Cardiac fibroblast (primary cell): ENCODE results near the gene PHTF2.
"Not testable (repeated sequence)": the region's sequence is repeated elsewhere in the genome, so short reads cannot be mapped to it uniquely, and the experiment has no call there.

Experiments
- DNase-seq, 2 donors: peaks; one replicate each; pipeline versions ENCODE4 v3.0.0 to v3.0.0-alpha.2; 2010; ENCODE audit warnings: low read depth in 2 of 2
- H3K4me3 ChIP-seq, 2 donors: replicated peaks in 1 of 2; 1 replicate in 1 of 2; 2 replicates in 1 of 2; pipeline ENCODE4 v1.5.1; 2011; ENCODE audit warnings: low read depth in 2 of 2, low read length in 2 of 2, mild to moderate bottlenecking in 2 of 2, moderate library complexity in 1 of 2
- TF ChIP-seq, protein P1 (sequence below): IDR thresholded peaks from one replicate; pipeline ENCODE4 v1.5.1; 2011; ENCODE audit warnings: low read depth, mild to moderate bottlenecking, low read length, inconsistent platforms

The PHTF2 gene

GRCh38 chr7:77833136-77833535, 34.6 kb downstream of the PHTF2 start:
- DNase-seq = no peak
- TF ChIP-seq, protein P1, sequence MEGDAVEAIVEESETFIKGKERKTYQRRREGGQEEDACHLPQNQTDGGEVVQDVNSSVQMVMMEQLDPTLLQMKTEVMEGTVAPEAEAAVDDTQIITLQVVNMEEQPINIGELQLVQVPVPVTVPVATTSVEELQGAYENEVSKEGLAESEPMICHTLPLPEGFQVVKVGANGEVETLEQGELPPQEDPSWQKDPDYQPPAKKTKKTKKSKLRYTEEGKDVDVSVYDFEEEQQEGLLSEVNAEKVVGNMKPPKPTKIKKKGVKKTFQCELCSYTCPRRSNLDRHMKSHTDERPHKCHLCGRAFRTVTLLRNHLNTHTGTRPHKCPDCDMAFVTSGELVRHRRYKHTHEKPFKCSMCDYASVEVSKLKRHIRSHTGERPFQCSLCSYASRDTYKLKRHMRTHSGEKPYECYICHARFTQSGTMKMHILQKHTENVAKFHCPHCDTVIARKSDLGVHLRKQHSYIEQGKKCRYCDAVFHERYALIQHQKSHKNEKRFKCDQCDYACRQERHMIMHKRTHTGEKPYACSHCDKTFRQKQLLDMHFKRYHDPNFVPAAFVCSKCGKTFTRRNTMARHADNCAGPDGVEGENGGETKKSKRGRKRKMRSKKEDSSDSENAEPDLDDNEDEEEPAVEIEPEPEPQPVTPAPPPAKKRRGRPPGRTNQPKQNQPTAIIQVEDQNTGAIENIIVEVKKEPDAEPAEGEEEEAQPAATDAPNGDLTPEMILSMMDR = no peak
- H3K4me3 ChIP-seq = no peak overlapping the region

GRCh38 chr7:77836425-77836824, 37.9 kb downstream of the PHTF2 start:
- not testable (repeated sequence) for H3K4me3 ChIP-seq, DNase-seq

- H3K4me3 ChIP-seq = no peak overlapping the region
- DNase-seq = no peak
- TF ChIP-seq, protein P1 = no peak
Observed at GRCh38 chr7:77837275-77837674, 38.7 kb downstream of the PHTF2 start.

DNA sequence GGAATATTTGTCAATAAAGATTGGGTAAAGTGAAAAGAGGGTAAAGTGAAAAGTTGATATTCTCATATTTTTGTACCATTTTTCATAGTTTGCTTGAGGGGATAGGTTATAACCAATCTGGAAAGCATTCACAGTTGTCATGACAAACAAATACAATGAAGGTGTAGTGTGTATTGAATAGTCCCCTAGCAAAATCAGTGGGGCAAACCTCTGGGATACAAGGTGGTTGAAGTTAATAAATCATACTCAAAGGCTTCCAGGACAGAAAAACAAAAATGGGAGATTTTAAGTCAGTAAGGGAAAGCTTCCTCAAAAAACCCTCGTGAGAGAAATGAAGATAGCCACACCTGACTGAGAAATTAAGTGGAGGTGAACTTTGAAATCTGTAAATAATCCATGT, 39.4 kb downstream of the PHTF2 start:
- TF ChIP-seq, protein P1 = no peak
- DNase-seq = no peak
- no peak overlapping the region for H3K4me3 ChIP-seq

DNA sequence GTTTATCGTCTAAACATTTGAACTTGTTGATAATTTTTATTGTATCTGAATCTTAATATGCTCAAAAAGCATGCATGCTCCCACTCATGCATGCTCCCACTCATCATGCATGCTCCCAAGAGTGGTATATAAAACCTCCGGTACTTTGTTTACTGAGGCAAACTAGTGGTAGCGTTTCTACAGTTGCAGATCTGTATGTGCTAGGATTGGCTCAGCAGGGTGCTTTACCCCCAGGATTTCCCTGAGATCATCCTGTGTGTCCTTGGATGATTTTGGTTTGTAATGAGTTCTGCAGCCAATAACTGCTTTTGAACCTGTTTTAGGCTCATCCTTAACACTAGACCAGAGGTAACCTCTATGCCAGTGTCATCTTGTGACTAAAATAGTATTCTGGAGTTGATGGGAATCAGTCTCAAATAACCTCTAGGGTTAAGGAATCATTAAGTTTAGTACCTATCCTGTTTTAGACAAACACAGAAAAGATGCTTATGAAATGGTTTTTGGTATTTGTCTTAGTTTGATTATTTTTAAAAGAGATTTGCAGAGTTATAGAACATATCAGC, 40.4 kb downstream of the PHTF2 start:
- H3K4me3 ChIP-seq = no peak overlapping the region
- no peak for DNase-seq

DNA sequence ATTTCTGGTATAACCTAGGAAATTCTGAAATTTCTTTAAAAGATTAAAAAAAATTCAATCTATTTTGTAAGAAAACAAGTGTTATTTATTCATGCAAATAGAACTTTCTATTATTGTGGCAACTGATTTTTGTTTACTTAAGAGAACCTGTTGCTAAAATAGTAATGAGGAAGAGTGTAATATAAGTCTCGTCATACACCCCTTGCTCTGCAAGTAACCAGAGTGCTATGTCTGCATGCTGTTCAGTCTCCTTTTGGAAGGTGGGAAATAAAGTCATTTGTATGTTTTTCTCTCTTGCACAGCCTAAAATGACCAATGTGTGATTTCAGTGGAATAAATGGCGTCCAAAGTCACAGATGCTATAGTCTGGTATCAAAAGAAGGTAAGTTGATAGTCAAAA, 41.3 kb downstream of the PHTF2 start:
- no peak for DNase-seq
- TF ChIP-seq, protein P1 = no peak
- no peak overlapping the region for H3K4me3 ChIP-seq

More for the DNA sequence above, 40.4 kb downstream of the PHTF2 start:
- TF ChIP-seq, protein P1 = no peak

- TF ChIP-seq, protein P1 = no peak
- H3K4me3 ChIP-seq = no peak overlapping the region
- no peak for DNase-seq
Observed at GRCh38 chr7:77843194-77843593, 44.6 kb downstream of the PHTF2 start.
